ENCODE results near the gene STRBP. TPM values are rescaled to one million over a fixed set of nuclear protein-coding genes. Genes with fewer than 3 reads are reported as not detected.
"Not testable (repeated sequence)": the region's sequence is repeated elsewhere in the genome, so short reads cannot be mapped to it uniquely, and the experiment has no call there.

Gene STRBP
- total RNA-seq, 1 donor from 2014 or later, result 11.7 TPM

DNA sequence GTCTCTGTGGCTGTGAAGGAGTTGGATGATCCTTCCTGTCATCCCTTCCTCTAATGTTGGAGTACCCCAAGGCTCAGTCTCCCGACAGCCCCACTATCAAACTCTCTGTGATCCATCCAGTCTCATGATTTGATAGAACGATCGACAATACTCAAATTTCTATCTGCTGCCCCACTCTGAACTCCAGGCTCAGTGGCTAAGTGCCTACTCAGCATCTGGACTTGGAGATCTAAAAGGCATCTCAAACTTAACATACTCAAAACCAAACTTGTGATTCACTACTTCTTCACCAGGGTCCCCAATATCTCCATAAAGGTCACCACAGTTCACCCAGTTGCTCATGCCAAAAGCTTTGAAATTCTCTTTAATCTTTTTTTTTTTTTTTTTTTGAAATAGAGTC is 15.1 kb upstream of the STRBP start:
- Mint-ChIP-seq H3K4me1 (ENCODE audit: low read depth) (no peaks in the 10 kb centered on the region), H3K27me3 (ENCODE audit: low read depth) (peaks cover 6% of the 10 kb centered on the region), H3K27ac (ENCODE audit: unreplicated experiment) (no peak overlapping the region), H3K4me3 (ENCODE audit: unreplicated experiment) (no peak overlapping the region), H3K9me3 (ENCODE audit: low read depth) (no peaks in the 10 kb centered on the region), H3K36me3 (ENCODE audit: low read depth) (no peaks in the 10 kb centered on the region)
- TF ChIP-seq, protein P1, sequence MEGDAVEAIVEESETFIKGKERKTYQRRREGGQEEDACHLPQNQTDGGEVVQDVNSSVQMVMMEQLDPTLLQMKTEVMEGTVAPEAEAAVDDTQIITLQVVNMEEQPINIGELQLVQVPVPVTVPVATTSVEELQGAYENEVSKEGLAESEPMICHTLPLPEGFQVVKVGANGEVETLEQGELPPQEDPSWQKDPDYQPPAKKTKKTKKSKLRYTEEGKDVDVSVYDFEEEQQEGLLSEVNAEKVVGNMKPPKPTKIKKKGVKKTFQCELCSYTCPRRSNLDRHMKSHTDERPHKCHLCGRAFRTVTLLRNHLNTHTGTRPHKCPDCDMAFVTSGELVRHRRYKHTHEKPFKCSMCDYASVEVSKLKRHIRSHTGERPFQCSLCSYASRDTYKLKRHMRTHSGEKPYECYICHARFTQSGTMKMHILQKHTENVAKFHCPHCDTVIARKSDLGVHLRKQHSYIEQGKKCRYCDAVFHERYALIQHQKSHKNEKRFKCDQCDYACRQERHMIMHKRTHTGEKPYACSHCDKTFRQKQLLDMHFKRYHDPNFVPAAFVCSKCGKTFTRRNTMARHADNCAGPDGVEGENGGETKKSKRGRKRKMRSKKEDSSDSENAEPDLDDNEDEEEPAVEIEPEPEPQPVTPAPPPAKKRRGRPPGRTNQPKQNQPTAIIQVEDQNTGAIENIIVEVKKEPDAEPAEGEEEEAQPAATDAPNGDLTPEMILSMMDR (IDR thresholded peaks at IDR 0.05), result no peak
- no peak for DNase-seq (ENCODE audit: low spot score)

- Mint-ChIP-seq H3K27me3 (ENCODE audit: low read depth) (peaks cover 6% of the 10 kb centered on the region), H3K36me3 (ENCODE audit: low read depth) (no peaks in the 10 kb centered on the region), H3K4me3 (ENCODE audit: unreplicated experiment) (no peak overlapping the region), H3K4me1 (ENCODE audit: low read depth) (no peaks in the 10 kb centered on the region), H3K27ac (ENCODE audit: unreplicated experiment) (no peak overlapping the region), H3K9me3 (ENCODE audit: low read depth) (no peaks in the 10 kb centered on the region)
- DNase-seq (ENCODE audit: low spot score), result no peak
- TF ChIP-seq, protein P1 (IDR thresholded peaks at IDR 0.05), result no peak
These were observed 14.6 kb upstream of the STRBP start for GRCh38 chr9:123283048-123283408.

GRCh38 chr9:123282362-123283047 is 14.1 kb upstream of the STRBP start:
- H3K9me3 Mint-ChIP-seq (ENCODE audit: low read depth), result no peaks in the 10 kb centered on the region
- no peak overlapping the region for H3K4me3 Mint-ChIP-seq (ENCODE audit: unreplicated experiment)
- no peaks in the 10 kb centered on the region for H3K36me3 Mint-ChIP-seq (ENCODE audit: low read depth)
- no peak overlapping the region for H3K27ac Mint-ChIP-seq (ENCODE audit: unreplicated experiment)
- TF ChIP-seq, protein P1 (IDR thresholded peaks at IDR 0.05), result no peak
- H3K4me1 Mint-ChIP-seq (ENCODE audit: low read depth), result no peaks in the 10 kb centered on the region
- no peak for DNase-seq (ENCODE audit: low spot score)
- H3K27me3 Mint-ChIP-seq (ENCODE audit: low read depth), result peaks cover 6% of the 10 kb centered on the region

DNA sequence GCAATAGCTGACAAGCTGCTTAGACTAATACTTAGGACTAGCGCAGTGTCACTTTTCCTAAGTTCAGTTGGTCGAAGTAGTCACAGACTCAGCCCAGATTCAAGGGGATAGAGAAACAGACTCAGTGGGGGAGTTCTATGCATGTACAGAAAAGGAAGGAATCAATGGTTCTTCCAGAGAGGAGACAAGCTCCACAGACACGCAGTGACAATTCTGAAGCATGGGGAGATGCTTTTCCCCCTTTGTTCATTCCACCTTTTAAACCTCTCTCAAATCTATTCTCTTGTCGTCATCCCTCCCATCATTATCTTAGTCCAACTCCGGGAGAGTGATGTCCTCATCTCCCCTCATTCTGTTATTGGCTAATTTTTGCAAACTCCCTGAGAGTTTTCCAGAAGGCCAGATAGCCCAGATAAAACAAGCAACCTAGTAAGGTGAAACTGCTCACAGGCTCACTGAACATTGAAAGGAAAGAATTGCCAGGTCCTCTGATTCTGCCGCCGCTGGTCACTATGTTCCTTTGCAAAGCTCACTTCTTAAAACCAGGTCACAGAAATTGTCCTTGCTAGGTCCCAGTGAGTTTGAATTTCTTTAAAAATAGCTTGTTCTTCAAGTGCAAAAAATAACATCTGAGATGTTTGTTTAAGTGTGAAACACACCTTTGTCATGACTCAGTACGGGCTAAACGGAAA is 13.4 kb upstream of the STRBP start:
- no peaks in the 10 kb centered on the region for H3K9me3 Mint-ChIP-seq (ENCODE audit: low read depth)
- DNase-seq (ENCODE audit: low spot score), result no peak
- H3K27ac Mint-ChIP-seq (ENCODE audit: unreplicated experiment), result no peak overlapping the region
- H3K27me3 Mint-ChIP-seq (ENCODE audit: low read depth), result peaks cover 6% of the 10 kb centered on the region
- H3K4me3 Mint-ChIP-seq (ENCODE audit: unreplicated experiment), result no peak overlapping the region
- no peaks in the 10 kb centered on the region for H3K36me3 Mint-ChIP-seq (ENCODE audit: low read depth)
- H3K4me1 Mint-ChIP-seq (ENCODE audit: low read depth), result no peaks in the 10 kb centered on the region
- TF ChIP-seq, protein P1 (IDR thresholded peaks at IDR 0.05), result no peak

DNA sequence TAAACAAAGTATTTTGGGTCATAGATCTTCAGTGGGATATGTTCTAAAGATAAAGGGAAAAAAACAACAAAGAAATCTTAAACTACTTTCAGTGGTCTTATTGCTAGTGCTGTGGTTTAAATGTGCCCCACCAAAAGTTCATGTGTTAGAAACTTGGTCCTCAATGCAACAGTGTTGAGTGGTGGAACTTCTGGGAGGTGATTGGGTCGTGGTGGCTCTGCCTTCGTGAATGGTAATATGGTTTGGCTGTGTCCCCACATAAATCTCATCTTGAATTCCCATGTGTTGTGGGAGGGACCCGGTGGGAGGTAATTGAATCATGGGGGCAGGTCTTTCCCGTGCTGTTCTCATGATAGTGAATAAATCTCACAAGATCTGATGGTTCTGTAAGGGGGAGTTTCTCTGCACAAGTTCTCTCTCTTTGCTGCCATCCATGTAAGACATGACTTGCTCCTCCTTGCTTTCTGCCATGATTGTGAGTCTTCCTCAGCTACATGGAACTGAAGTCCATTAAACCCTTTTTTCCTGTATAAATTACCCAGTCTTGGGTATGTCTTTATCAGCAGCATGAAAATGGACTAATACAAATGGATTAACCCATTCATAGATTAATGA is 10.6 kb upstream of the STRBP start:
- not testable (repeated sequence) for H3K4me3 Mint-ChIP-seq (ENCODE audit: unreplicated experiment); H3K36me3 Mint-ChIP-seq (ENCODE audit: low read depth)

More for the DNA sequence above, 10.6 kb upstream of the STRBP start:
- H3K4me1 Mint-ChIP-seq (ENCODE audit: low read depth); H3K27me3 Mint-ChIP-seq (ENCODE audit: low read depth); DNase-seq (ENCODE audit: low spot score); H3K27ac Mint-ChIP-seq (ENCODE audit: unreplicated experiment); H3K9me3 Mint-ChIP-seq (ENCODE audit: low read depth): not testable (repeated sequence)
